ENCODE data around the gene CACNA1D.

DNA sequence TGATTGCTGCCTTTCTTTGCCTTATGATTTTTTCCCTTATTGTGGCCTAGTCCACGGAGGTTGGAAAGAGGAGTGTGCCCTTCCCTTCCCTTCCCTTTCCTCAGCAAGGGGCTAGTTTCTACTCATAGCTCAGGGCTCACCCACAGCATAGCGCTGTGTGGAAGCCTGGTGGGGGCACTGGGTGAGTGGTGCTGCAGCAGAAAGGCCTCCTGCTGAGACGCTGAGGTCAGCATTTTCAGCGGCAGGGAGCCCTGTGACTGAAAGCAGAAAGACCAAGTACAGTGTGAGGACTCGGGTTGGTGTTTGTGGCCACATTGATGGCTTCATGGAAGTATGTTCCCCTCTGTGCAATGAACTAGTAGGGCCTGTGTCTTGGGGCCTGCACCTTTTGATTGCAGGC, 21.9 kb downstream of the CACNA1D start:
- TF ChIP-seq, protein P1, sequence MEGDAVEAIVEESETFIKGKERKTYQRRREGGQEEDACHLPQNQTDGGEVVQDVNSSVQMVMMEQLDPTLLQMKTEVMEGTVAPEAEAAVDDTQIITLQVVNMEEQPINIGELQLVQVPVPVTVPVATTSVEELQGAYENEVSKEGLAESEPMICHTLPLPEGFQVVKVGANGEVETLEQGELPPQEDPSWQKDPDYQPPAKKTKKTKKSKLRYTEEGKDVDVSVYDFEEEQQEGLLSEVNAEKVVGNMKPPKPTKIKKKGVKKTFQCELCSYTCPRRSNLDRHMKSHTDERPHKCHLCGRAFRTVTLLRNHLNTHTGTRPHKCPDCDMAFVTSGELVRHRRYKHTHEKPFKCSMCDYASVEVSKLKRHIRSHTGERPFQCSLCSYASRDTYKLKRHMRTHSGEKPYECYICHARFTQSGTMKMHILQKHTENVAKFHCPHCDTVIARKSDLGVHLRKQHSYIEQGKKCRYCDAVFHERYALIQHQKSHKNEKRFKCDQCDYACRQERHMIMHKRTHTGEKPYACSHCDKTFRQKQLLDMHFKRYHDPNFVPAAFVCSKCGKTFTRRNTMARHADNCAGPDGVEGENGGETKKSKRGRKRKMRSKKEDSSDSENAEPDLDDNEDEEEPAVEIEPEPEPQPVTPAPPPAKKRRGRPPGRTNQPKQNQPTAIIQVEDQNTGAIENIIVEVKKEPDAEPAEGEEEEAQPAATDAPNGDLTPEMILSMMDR (optimal IDR thresholded peaks at IDR 0.05 in 1 of 3, IDR thresholded peaks at IDR 0.05 in 1 of 3, conservative IDR thresholded peaks at IDR 0.05 in 1 of 3; ENCODE audit: extremely low read depth in 1 of 3, insufficient read depth in 2 of 3, low read length in 3 of 3) = no peak
- TF ChIP-seq EZH2 (IDR thresholded peaks at IDR 0.05; ENCODE audit: low read length) = no peak
